K562 (cell line): ENCODE results near the gene PHYHD1. TPM values are rescaled to one million over a fixed set of nuclear protein-coding genes. Genes with fewer than 3 reads are reported as not detected.

Source experiments
- ATAC-seq: fragments of 200-7000 bp; cut with Tn5 transposase; 3 replicates; pipeline ENCODE4 v1.9.1; 2020; ENCODE audit warnings: moderate library complexity
- BruUV-seq: library from RNA; stranded (reverse); fragments of 400-500 nt; replicated peaks from 2 replicates; lab custom pipeline; 2021; lab: Mats Ljungman, UMichigan
- CTCF ChIA-PET: fragments of 300-600 bp; formaldehyde crosslinking; extraction: SDS; loops from one replicate; lab custom pipeline; 2021; ENCODE audit warnings: low intra/inter-chr PET ratio; lab: Yijun Ruan, JAX
- POLR2A ChIA-PET: fragments of 300-600, 350-650 bp; sonication (Branson Sonifier 250); formaldehyde crosslinking; extraction: SDS; loops from one replicate; lab custom pipeline; 2021; ENCODE audit warnings: antibody characterized with exemption, inconsistent platforms; lab: Yijun Ruan, JAX
- DNase-seq, 4 experiments: peaks; one replicate each; pipeline versions ENCODE4 v3.0.0 to v3.0.0-alpha.2; 2011 to 2018; ENCODE audit warnings: low spot score in 3 of 4, mixed read lengths in 3 of 4; ENCODE audit errors: extremely low read depth in 1 of 4
- FAIRE-seq: peaks from 2 replicates; lab custom pipeline; 2011; peaks lifted over from hg19 to GRCh38; lab: Jason Lieb, UNC
- H2AFZ ChIP-seq: 2 replicates; pipeline ENCODE4 v1.6.0; 2011; ENCODE audit warnings: low read depth, low read length, control low read depth, inconsistent platforms
- H3K27ac ChIP-seq: fragments of 200-600 bp; 3 replicates; pipeline ENCODE4 v1.8.0; 2011; ENCODE audit warnings: low read depth, mild to moderate bottlenecking, control low read depth, inconsistent platforms, low read length, moderate library complexity, mixed read lengths; ENCODE audit errors: extremely low read depth
- H3K27me3 ChIP-seq, 2 experiments: fragments of 300-600 bp in 1 of 2; 2 replicates in 1 of 2; 3 replicates in 1 of 2; pipeline versions ENCODE4 v1.6.0 to v1.8.0; 2011; ENCODE audit warnings: inconsistent platforms in 2 of 2, low read length in 2 of 2, mild to moderate bottlenecking in 1 of 2, mixed read lengths in 1 of 2, moderate library complexity in 1 of 2; ENCODE audit not compliant: control insufficient read depth in 2 of 2, insufficient read depth in 2 of 2
- H3K36me3 ChIP-seq: fragments of 300-600 bp; 3 replicates; pipeline ENCODE4 v1.8.0; 2011; ENCODE audit warnings: mild to moderate bottlenecking, low read length, inconsistent platforms; ENCODE audit not compliant: control insufficient read depth, insufficient read depth
- H3K4me1 ChIP-seq, 2 experiments: fragments of 200-600 bp in 1 of 2; replicated peaks in 1 of 2; 2 replicates in 1 of 2; 3 replicates in 1 of 2; pipeline versions ENCODE4 v1.5.1 to v1.8.0; 2011; ENCODE audit warnings: inconsistent platforms in 2 of 2, low read length in 2 of 2, mild to moderate bottlenecking in 1 of 2, mixed read lengths in 1 of 2, moderate library complexity in 1 of 2; ENCODE audit not compliant: control insufficient read depth in 2 of 2, insufficient read depth in 2 of 2
- H3K4me2 ChIP-seq: 2 replicates; pipeline ENCODE4 v1.6.1; 2011; ENCODE audit warnings: low read length, control low read depth, inconsistent platforms, mixed read lengths; ENCODE audit not compliant: insufficient read depth
- H3K4me3 ChIP-seq: fragments of 200-600 bp; sonication (generic), shearing (Covaris generic); 2 replicates; pipeline ENCODE4 v1.5.1; 2016; ENCODE audit warnings: control low read depth, inconsistent platforms
- H3K79me2 ChIP-seq: fragments of 200-600 bp; 3 replicates; pipeline ENCODE4 v1.8.0; 2011; ENCODE audit warnings: low read length, inconsistent platforms; ENCODE audit not compliant: control insufficient read depth, insufficient read depth
- H3K9ac ChIP-seq, 2 experiments: 2 replicates each; pipeline versions ENCODE4 v1.6.0 to v1.6.1; 2011; ENCODE audit warnings: low read depth in 2 of 2, low read length in 2 of 2, control low read depth in 1 of 2, inconsistent platforms in 1 of 2, mild to moderate bottlenecking in 1 of 2, mixed read lengths in 1 of 2; ENCODE audit not compliant: insufficient read depth in 1 of 2
- H3K9me1 ChIP-seq: one replicate; pipeline ENCODE4 v1.6.0; 2011; ENCODE audit warnings: inconsistent platforms, mild to moderate bottlenecking, low read length, moderate library complexity; ENCODE audit not compliant: control insufficient read depth, insufficient read depth
- H3K9me3 ChIP-seq: replicated peaks from 2 replicates; pipeline ENCODE4 v1.5.1; 2011; ENCODE audit warnings: low read depth, low read length, inconsistent platforms; ENCODE audit not compliant: control insufficient read depth, insufficient read depth
- H4K20me1 ChIP-seq: replicated peaks from 2 replicates; pipeline ENCODE4 v1.6.1; 2011; ENCODE audit warnings: low read length, inconsistent platforms, mixed read lengths; ENCODE audit not compliant: control insufficient read depth, insufficient read depth
- CREB3L1 ChIP-seq: fragments of 450-650 bp; IDR thresholded peaks from 2 replicates; pipeline ENCODE4 v1.6.1; 2014; ENCODE audit warnings: low read depth, mild to moderate bottlenecking, moderate library complexity, borderline replicate concordance
- ESRRB ChIP-seq: fragments of 250-450 bp; sonication (Bioruptor Pico); IDR thresholded peaks from 2 replicates; pipeline ENCODE4 v1.5.0; 2020; ENCODE audit warnings: mild to moderate bottlenecking, moderate library complexity, borderline replicate concordance
- ILK ChIP-seq: fragments of 450-650 bp; IDR thresholded peaks from 2 replicates; pipeline ENCODE4 v1.6.1; 2016; ENCODE audit warnings: missing genetic modification characterization, low read depth, mild to moderate bottlenecking, missing compliant biosample characterization, moderate library complexity, borderline replicate concordance
- POLR2AphosphoS2 ChIP-seq: IDR thresholded peaks from 2 replicates; pipeline ENCODE4 v1.6.1; 2012; ENCODE audit warnings: low read length, improper control_type of control experiment
- POLR3A ChIP-seq: IDR thresholded peaks from 2 replicates; pipeline ENCODE4 v1.6.1; 2011; ENCODE audit warnings: borderline replicate concordance, mild to moderate bottlenecking, moderate library complexity; ENCODE audit not compliant: insufficient read length, insufficient read depth; ENCODE audit errors: extremely low read depth
- PTTG1 ChIP-seq: fragments of 450-650 bp; IDR thresholded peaks from 2 replicates; pipeline ENCODE4 v1.6.1; 2016; ENCODE audit warnings: low read depth, mild to moderate bottlenecking, missing genetic modification characterization, missing compliant biosample characterization
- RBM15 ChIP-seq: fragments of 200-400 bp; formaldehyde crosslinking; IDR thresholded peaks from 2 replicates; pipeline ENCODE4 v1.6.1; 2018; ENCODE audit warnings: mild to moderate bottlenecking, low read length, moderate library complexity; ENCODE audit not compliant: insufficient read depth
- THRA ChIP-seq: fragments of 450-650 bp; IDR thresholded peaks from 2 replicates; pipeline ENCODE4 v1.6.1; 2017; ENCODE audit warnings: mild to moderate bottlenecking, moderate library complexity
- ZNF584 ChIP-seq: fragments of 200-800 bp; sonication (Bioruptor generic); IDR thresholded peaks from 2 replicates; pipeline ENCODE4 v1.6.1; 2016; ENCODE audit warnings: low read depth, mild to moderate bottlenecking, missing genetic modification characterization, missing compliant biosample characterization
- WGBS: fragments of 100-300 bp; shearing (Covaris generic); methylation state at CpG from one replicate; pipeline ENCODE4 v1.1.6; 2016; ENCODE audit warnings: low coverage, mixed read lengths; ENCODE audit not compliant: insufficient coverage; ENCODE audit errors: missing lambda C conversion rate; 5-methylcytosine and 5-hydroxymethylcytosine counted together
- in situ Hi-C: fragments of 300-500 bp; cut with MboI; formaldehyde crosslinking; loops from 4 replicates; pipeline ENCODE4 v1.15.0; 2018; ENCODE audit warnings: inconsistent platforms, mixed read lengths
- intact Hi-C: fragments of 100-400 bp; cut with micrococcal nuclease; formaldehyde crosslinking; loops from 2 replicates; pipeline ENCODE4 v1.14.2; 2022
- polyA plus RNA-seq, 8 experiments: library from polyadenylated mRNA; depleted of rRNA in 4 of 8; stranded (reverse) in 5 of 8; unstranded in 3 of 8; fragments of >200 nt; fragmentation: Nextera tagmentation in 2 of 8; fragmentation: Illumina TruSeq in 1 of 8; extraction: Ambion mirVana in 2 of 8; extraction: Trizol in 1 of 8; gene quantifications; 2 replicates each; pipeline versions ENCODE4 v1.2.1 to v1.2.3, GENCODE V29; 2011 to 2014; ENCODE audit warnings: inconsistent platforms in 1 of 8, missing spikeins in 1 of 8
- total RNA-seq, 7 experiments: library from RNA; depleted of rRNA in 6 of 7; stranded (reverse); fragments of >200 nt in 6 of 7; fragmentation: Illumina TruSeq in 2 of 7; extraction: Trizol in 2 of 7; gene quantifications; 2 replicates each; pipeline versions ENCODE4 v1.2.1 to v1.2.3, GENCODE V29; 2011 to 2021; ENCODE audit warnings: low replicate concordance in 1 of 7

Gene PHYHD1
- total and polyA plus RNA-seq, 9 of the 15 experiments (the other 6 are each of a cell fraction or from before 2014, with no cell fraction given) = 0.36 to 1.3 (median 0.80) TPM

DNA sequence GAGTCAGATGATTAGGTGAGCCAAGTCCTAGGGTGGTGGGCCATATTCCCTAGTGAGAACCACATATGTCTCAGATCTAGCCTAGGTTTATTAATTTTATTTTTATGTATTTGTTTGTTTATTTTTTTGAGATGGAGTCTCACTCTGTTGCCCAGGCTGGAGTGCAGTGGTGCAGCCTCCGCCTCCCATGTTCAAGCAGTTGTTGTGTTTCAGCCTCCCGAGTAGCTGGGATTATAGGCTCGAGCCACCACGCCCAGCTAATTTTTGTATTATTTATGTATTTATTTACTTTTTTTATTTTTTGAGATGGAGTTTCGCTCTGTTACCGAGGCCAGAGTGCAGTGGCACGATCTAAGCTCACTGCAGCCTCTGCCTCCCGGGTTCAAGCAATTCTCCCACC, 62.8 kb downstream of the PHYHD1 start:
- Histone ChIP-seq H4K20me1 (no peaks in the 10 kb centered on the region), H3K4me2 (no peak overlapping the region), H3K79me2 (no peaks in the 10 kb centered on the region)
- TF ChIP-seq ZNF584 = no peak
- TF ChIP-seq POLR3A = no peak
- TF ChIP-seq ESRRB = no peak
- TF ChIP-seq PTTG1 (tag) = no peak
- no peak for TF ChIP-seq RBM15
- TF ChIP-seq THRA = no peak
- no peak for TF ChIP-seq CREB3L1
- TF ChIP-seq ILK (tag) = no peak
- TF ChIP-seq POLR2AphosphoS2 = no peak
- TF ChIP-seq, all 486 proteins: peak for 0
- H3K9me3 ChIP-seq = no peaks in the 10 kb centered on the region
- H3K4me3 ChIP-seq = no peak overlapping the region
- no peak overlapping the region for H3K9ac ChIP-seq
- no peak for ATAC-seq
- no peak for FAIRE-seq
- H2AFZ ChIP-seq = no peak overlapping the region
- ChIA-PET POLR2A (no interaction called here), CTCF (no interaction called here)
- H3K36me3 ChIP-seq = peaks cover 95% of the 10 kb centered on the region
- H3K27me3 ChIP-seq = no peaks in the 10 kb centered on the region
- H3K27ac ChIP-seq = no peak overlapping the region
- H3K4me1 ChIP-seq = no peaks in the 10 kb centered on the region
- DNase-seq = no peak
- no TSS peak for BruUV-seq
- H3K9me1 ChIP-seq = no peaks in the 10 kb centered on the region
- 98% methylated on average over 8 of the region's 8 CpGs for WGBS
- intact Hi-C loops = no loop called here
- in situ Hi-C loops = no loop called here
